K562 (cell line): ENCODE results near the gene LIMS2. TPM values are rescaled to one million over a fixed set of nuclear protein-coding genes. Genes with fewer than 3 reads are reported as not detected.
A peak's percentile ranks its signal among the peaks of the same experiment; 100 is the strongest.

Experiments used
- ATAC-seq: fragments of 200-7000 bp; cut with Tn5 transposase; 3 replicates; pipeline ENCODE4 v1.9.1; 2020; ENCODE audit warnings: moderate library complexity
- BruUV-seq: library from RNA; stranded (reverse); fragments of 400-500 nt; replicated peaks from 2 replicates; lab custom pipeline; 2021; lab: Mats Ljungman, UMichigan
- CTCF ChIA-PET: fragments of 300-600 bp; formaldehyde crosslinking; extraction: SDS; loops from one replicate; lab custom pipeline; 2021; ENCODE audit warnings: low intra/inter-chr PET ratio; lab: Yijun Ruan, JAX
- POLR2A ChIA-PET: fragments of 300-600, 350-650 bp; sonication (Branson Sonifier 250); formaldehyde crosslinking; extraction: SDS; loops from one replicate; lab custom pipeline; 2021; ENCODE audit warnings: antibody characterized with exemption, inconsistent platforms; lab: Yijun Ruan, JAX
- DNase-seq, 4 experiments: peaks; one replicate each; pipeline versions ENCODE4 v3.0.0 to v3.0.0-alpha.2; 2011 to 2018; ENCODE audit warnings: low spot score in 3 of 4, mixed read lengths in 3 of 4; ENCODE audit errors: extremely low read depth in 1 of 4
- FAIRE-seq: peaks from 2 replicates; lab custom pipeline; 2011; peaks lifted over from hg19 to GRCh38; lab: Jason Lieb, UNC
- H2AFZ ChIP-seq: 2 replicates; pipeline ENCODE4 v1.6.0; 2011; ENCODE audit warnings: low read depth, low read length, control low read depth, inconsistent platforms
- H3K27ac ChIP-seq: fragments of 200-600 bp; 3 replicates; pipeline ENCODE4 v1.8.0; 2011; ENCODE audit warnings: low read depth, mild to moderate bottlenecking, control low read depth, inconsistent platforms, low read length, moderate library complexity, mixed read lengths; ENCODE audit errors: extremely low read depth
- H3K27me3 ChIP-seq, 2 experiments: fragments of 300-600 bp in 1 of 2; 2 replicates in 1 of 2; 3 replicates in 1 of 2; pipeline versions ENCODE4 v1.6.0 to v1.8.0; 2011; ENCODE audit warnings: inconsistent platforms in 2 of 2, low read length in 2 of 2, mild to moderate bottlenecking in 1 of 2, mixed read lengths in 1 of 2, moderate library complexity in 1 of 2; ENCODE audit not compliant: control insufficient read depth in 2 of 2, insufficient read depth in 2 of 2
- H3K36me3 ChIP-seq: fragments of 300-600 bp; 3 replicates; pipeline ENCODE4 v1.8.0; 2011; ENCODE audit warnings: mild to moderate bottlenecking, low read length, inconsistent platforms; ENCODE audit not compliant: control insufficient read depth, insufficient read depth
- H3K4me1 ChIP-seq, 2 experiments: fragments of 200-600 bp in 1 of 2; replicated peaks in 1 of 2; 2 replicates in 1 of 2; 3 replicates in 1 of 2; pipeline versions ENCODE4 v1.5.1 to v1.8.0; 2011; ENCODE audit warnings: inconsistent platforms in 2 of 2, low read length in 2 of 2, mild to moderate bottlenecking in 1 of 2, mixed read lengths in 1 of 2, moderate library complexity in 1 of 2; ENCODE audit not compliant: control insufficient read depth in 2 of 2, insufficient read depth in 2 of 2
- H3K4me2 ChIP-seq: 2 replicates; pipeline ENCODE4 v1.6.1; 2011; ENCODE audit warnings: low read length, control low read depth, inconsistent platforms, mixed read lengths; ENCODE audit not compliant: insufficient read depth
- H3K4me3 ChIP-seq: fragments of 200-600 bp; sonication (generic), shearing (Covaris generic); 2 replicates; pipeline ENCODE4 v1.5.1; 2016; ENCODE audit warnings: control low read depth, inconsistent platforms
- H3K79me2 ChIP-seq: fragments of 200-600 bp; 3 replicates; pipeline ENCODE4 v1.8.0; 2011; ENCODE audit warnings: low read length, inconsistent platforms; ENCODE audit not compliant: control insufficient read depth, insufficient read depth
- H3K9ac ChIP-seq, 2 experiments: 2 replicates each; pipeline versions ENCODE4 v1.6.0 to v1.6.1; 2011; ENCODE audit warnings: low read depth in 2 of 2, low read length in 2 of 2, control low read depth in 1 of 2, inconsistent platforms in 1 of 2, mild to moderate bottlenecking in 1 of 2, mixed read lengths in 1 of 2; ENCODE audit not compliant: insufficient read depth in 1 of 2
- H3K9me1 ChIP-seq: one replicate; pipeline ENCODE4 v1.6.0; 2011; ENCODE audit warnings: inconsistent platforms, mild to moderate bottlenecking, low read length, moderate library complexity; ENCODE audit not compliant: control insufficient read depth, insufficient read depth
- H3K9me3 ChIP-seq: replicated peaks from 2 replicates; pipeline ENCODE4 v1.5.1; 2011; ENCODE audit warnings: low read depth, low read length, inconsistent platforms; ENCODE audit not compliant: control insufficient read depth, insufficient read depth
- H4K20me1 ChIP-seq: replicated peaks from 2 replicates; pipeline ENCODE4 v1.6.1; 2011; ENCODE audit warnings: low read length, inconsistent platforms, mixed read lengths; ENCODE audit not compliant: control insufficient read depth, insufficient read depth
- EGR1 ChIP-seq: fragments of 450-650 bp; conservative IDR thresholded peaks from 2 replicates; pipeline ENCODE4 v1.6.1; 2017; ENCODE audit warnings: mild to moderate bottlenecking
- ZNF121 ChIP-seq: sonication (generic); formaldehyde crosslinking; conservative IDR thresholded peaks from 2 replicates; pipeline ENCODE4 v1.8.0; 2022; ENCODE audit warnings: missing genetic modification reagents
- ZNF77 ChIP-seq: fragments of 250-450 bp; sonication (Bioruptor Pico); IDR thresholded peaks from 2 replicates; pipeline ENCODE4 v1.5.0; 2020
- WGBS: fragments of 100-300 bp; shearing (Covaris generic); methylation state at CpG from one replicate; pipeline ENCODE4 v1.1.6; 2016; ENCODE audit warnings: low coverage, mixed read lengths; ENCODE audit not compliant: insufficient coverage; ENCODE audit errors: missing lambda C conversion rate; 5-methylcytosine and 5-hydroxymethylcytosine counted together
- in situ Hi-C: fragments of 300-500 bp; cut with MboI; formaldehyde crosslinking; loops from 4 replicates; pipeline ENCODE4 v1.15.0; 2018; ENCODE audit warnings: inconsistent platforms, mixed read lengths
- intact Hi-C: fragments of 100-400 bp; cut with micrococcal nuclease; formaldehyde crosslinking; loops from 2 replicates; pipeline ENCODE4 v1.14.2; 2022
- polyA plus RNA-seq, 8 experiments: library from polyadenylated mRNA; depleted of rRNA in 4 of 8; stranded (reverse) in 5 of 8; unstranded in 3 of 8; fragments of >200 nt; fragmentation: Nextera tagmentation in 2 of 8; fragmentation: Illumina TruSeq in 1 of 8; extraction: Ambion mirVana in 2 of 8; extraction: Trizol in 1 of 8; gene quantifications; 2 replicates each; pipeline versions ENCODE4 v1.2.1 to v1.2.3, GENCODE V29; 2011 to 2014; ENCODE audit warnings: inconsistent platforms in 1 of 8, missing spikeins in 1 of 8
- total RNA-seq, 7 experiments: library from RNA; depleted of rRNA in 6 of 7; stranded (reverse); fragments of >200 nt in 6 of 7; fragmentation: Illumina TruSeq in 2 of 7; extraction: Trizol in 2 of 7; gene quantifications; 2 replicates each; pipeline versions ENCODE4 v1.2.1 to v1.2.3, GENCODE V29; 2011 to 2021; ENCODE audit warnings: low replicate concordance in 1 of 7

Gene LIMS2
- total and polyA plus RNA-seq, 9 of the 15 experiments (the other 6 are each of a cell fraction or from before 2014, with no cell fraction given): 0.04 to 0.22 TPM; not detected in 7

DNA sequence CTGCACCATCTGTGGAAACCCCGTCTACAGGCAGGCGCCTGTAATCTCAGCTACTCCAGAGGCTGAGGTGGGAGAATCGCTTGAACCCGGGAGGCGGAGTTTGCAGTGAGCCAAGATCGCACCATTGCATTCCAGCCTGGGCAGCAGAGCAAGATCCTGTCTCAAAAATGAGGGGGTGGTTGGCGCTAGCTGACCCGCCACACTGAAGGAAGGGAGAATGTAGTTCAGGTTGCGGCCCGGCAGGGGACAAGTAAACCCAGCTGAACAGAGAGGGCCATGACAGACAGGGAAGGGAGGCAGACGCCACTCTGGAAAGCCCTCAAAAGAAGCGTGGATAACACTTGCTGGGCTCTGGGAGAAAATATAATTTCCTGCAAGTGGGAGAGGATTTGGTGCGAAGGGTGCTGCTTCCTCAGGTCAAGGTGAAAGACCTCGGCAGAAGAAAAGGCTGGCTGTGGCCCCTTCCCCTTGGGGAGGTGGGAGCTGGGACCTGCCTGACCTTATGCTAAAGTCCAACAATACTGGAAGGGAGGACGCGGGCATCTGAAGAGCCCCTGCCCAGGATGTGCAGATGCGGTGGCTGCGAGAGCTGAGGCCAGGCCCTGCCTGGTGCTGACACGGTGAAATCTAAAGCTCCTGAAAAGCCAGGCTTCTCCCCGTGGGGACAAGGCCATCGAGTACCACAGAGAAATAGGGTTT is 22.3 kb upstream of the LIMS2 start:
- TF ChIP-seq EGR1: peak; percentile 19; the same call in 1 of the 2 replicates
- peak; percentile 42; the same call in 1 of the 2 replicates for TF ChIP-seq ZNF121 (CRISPR knock-in tag)
- TF ChIP-seq ZNF77 (CRISPR knock-in tag): no peak
- Histone ChIP-seq H3K9ac (0 out of 4 replicates have a peak overlapping the region, but pooled peaks of 1 of the 2 experiments have one; percentile 42), H4K20me1 (no peaks in the 10 kb centered on the region), H3K27me3 (no peaks in the 10 kb centered on the region), H3K4me3 (no peak overlapping the region), H3K27ac (no peak overlapping the region), H3K36me3 (peaks cover under 1% of the 10 kb centered on the region; the same call in 1 of the 3 replicates), H2AFZ (no peak overlapping the region), H3K4me2 (no peak overlapping the region), H3K4me1 (peaks cover 10 to 24% of the 10 kb centered on the region in 2 experiments), H3K9me3 (no peaks in the 10 kb centered on the region), H3K9me1 (no peaks in the 10 kb centered on the region), H3K79me2 (peaks cover 13% of the 10 kb centered on the region)
- WGBS: 67% methylated on average over 21 of the region's 21 CpGs
- no TSS peak for BruUV-seq
- no peak for FAIRE-seq
- CTCF ChIA-PET: no interaction called here
- POLR2A ChIA-PET: no interaction called here
- no peak for DNase-seq
- in situ Hi-C loops (no loop called here), intact Hi-C loops (no loop called here)
- no peak for ATAC-seq
